Pancreas (tissue), 10 donors: ENCODE measurements around the gene F2R. TPM values are rescaled to one million over a fixed set of nuclear protein-coding genes. Genes with fewer than 3 reads are reported as not detected.
"Not testable (repeated sequence)": the region's sequence is repeated elsewhere in the genome, so short reads cannot be mapped to it uniquely, and the experiment has no call there.

Experiments
- ATAC-seq, 4 donors: fragments of 200-7000 bp; cut with Tn5 transposase; one replicate each; pipeline versions ENCODE4 v1.8.0 to v1.9.1; 2020; ENCODE audit warnings: mild to moderate bottlenecking in 4 of 4, moderate library complexity in 4 of 4
- DNase-seq, 6 donors: peaks; one replicate each; pipeline ENCODE4 v3.0.0-alpha.2; 2020
- FAIRE-seq: peaks from 2 replicates; lab custom pipeline; 2012; peaks lifted over from hg19 to GRCh38; lab: Jason Lieb, UNC
- H3K27ac ChIP-seq, 4 donors: fragments of 200-600 bp; sonication (generic); 1 replicate in 3 of 4; 2 replicates in 1 of 4; pipeline versions ENCODE4 v1.5.0 to v1.8.0; 2020
- H3K27me3 ChIP-seq, 4 donors: fragments of 200-600 bp; one replicate each; pipeline ENCODE4 v1.8.0; 2021
- H3K36me3 ChIP-seq, 3 donors: fragments of 200-600 bp; sonication (generic) in 1 of 3; one replicate each; pipeline versions ENCODE4 v1.5.0 to v1.8.0; 2020 to 2021
- H3K4me1 ChIP-seq, 3 donors: fragments of 200-600 bp; one replicate each; pipeline ENCODE4 v1.8.0; 2021
- H3K4me3 ChIP-seq, 4 donors: fragments of 200-600 bp; sonication (generic) in 2 of 4; one replicate each; pipeline versions ENCODE4 v1.5.0 to v1.8.0; 2020 to 2021
- H3K9me3 ChIP-seq, 4 donors: fragments of 200-600 bp; one replicate each; pipeline ENCODE4 v1.8.0; 2021
- WGBS, 2 donors: extraction: QIAGEN DNeasy Blood & Tissue Kit; methylation state at CpG; one replicate each; pipeline ENCODE4 v1.1.7; 2013; 5-methylcytosine and 5-hydroxymethylcytosine counted together
- intact Hi-C, 3 donors: fragments of 100-400 bp; cut with DNase I; formaldehyde crosslinking; loops; one replicate each; pipeline versions ENCODE4 v1.11.1 to v1.14.2; 2022
- polyA plus RNA-seq, 2 donors: library from polyadenylated mRNA; stranded (reverse); fragments of 200-250 nt; gene quantifications; one replicate each; pipeline ENCODE4 v1.2.3, GENCODE V29; 2013
- total RNA-seq, 6 donors: library from RNA; stranded (reverse); fragmentation: NEBNext Ultra II Directional in 4 of 6; extraction: Animal tissue kit (Norgen Biotek cat#: 25700) in 4 of 6; gene quantifications; one replicate each; pipeline versions ENCODE4 v1.2.1 to v1.2.4, GENCODE V29; 2021 to 2023
- TF ChIP-seq, protein P1 (sequence below), 4 donors: fragments of 200-600 bp; sonication (generic) in 3 of 4; IDR thresholded peaks; one replicate each; pipeline versions ENCODE4 v1.5.0 to v1.8.0; 2021; ENCODE audit warnings: antibody characterized with exemption in 4 of 4
- donor health status: healthy with polysubstance abuse.
- donor health status: DM: no; HTN: no; CAD: no; lungs with moderate emphysema.
- donor health status: DM: no; HTN: no; CAD: no.
- donor health status: control.
- donor health status: control.
- donor health status: Bipolar disorder and iron deficiency.
- donor health status: DM: yes; HTN: yes; CAD: no.
- donor health status: DM: no; HTN: no; CAD: no.
- donor health status: DM: no; HTN: no; CAD: no.
- donor health status: DM: yes; HTN: yes; CAD: no.

F2R gene
- total and polyA plus RNA-seq, 8 donors: 0.38 to 15.0 (median 1.7) TPM

DNA sequence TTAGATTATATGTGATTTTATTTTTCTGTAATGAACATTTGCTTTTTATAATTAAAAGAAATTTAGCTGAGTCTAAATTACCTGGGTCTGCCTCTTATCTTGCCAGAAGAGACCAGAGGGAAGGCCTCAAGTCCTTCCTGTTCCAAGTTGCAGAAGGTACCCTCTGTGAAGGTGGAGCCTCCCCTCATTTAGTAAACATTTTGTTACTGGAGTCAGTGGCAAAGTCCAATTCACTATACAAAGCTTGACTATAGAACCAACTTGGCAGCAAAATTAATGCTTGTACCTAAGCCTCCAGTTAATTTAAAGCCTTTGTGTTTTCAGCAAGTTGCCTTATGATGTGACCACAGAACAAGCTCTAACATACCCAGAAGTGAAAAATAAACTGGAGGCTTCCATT is 42.8 kb upstream of the F2R start:
- Histone ChIP-seq H3K27me3 (no peaks in the 10 kb centered on the region), H3K36me3 (peaks cover 0 to 54% (median 0%) of the 10 kb centered on the region in 3 donors), H3K27ac (no peak overlapping the region), H3K4me1 (no peaks in the 10 kb centered on the region), H3K9me3 (no peaks in the 10 kb centered on the region), H3K4me3 (no peak overlapping the region)
- FAIRE-seq: no peak
- no peak for ATAC-seq
- intact Hi-C loops: no loop called here
- DNase-seq: no peak
- TF ChIP-seq, protein P1, sequence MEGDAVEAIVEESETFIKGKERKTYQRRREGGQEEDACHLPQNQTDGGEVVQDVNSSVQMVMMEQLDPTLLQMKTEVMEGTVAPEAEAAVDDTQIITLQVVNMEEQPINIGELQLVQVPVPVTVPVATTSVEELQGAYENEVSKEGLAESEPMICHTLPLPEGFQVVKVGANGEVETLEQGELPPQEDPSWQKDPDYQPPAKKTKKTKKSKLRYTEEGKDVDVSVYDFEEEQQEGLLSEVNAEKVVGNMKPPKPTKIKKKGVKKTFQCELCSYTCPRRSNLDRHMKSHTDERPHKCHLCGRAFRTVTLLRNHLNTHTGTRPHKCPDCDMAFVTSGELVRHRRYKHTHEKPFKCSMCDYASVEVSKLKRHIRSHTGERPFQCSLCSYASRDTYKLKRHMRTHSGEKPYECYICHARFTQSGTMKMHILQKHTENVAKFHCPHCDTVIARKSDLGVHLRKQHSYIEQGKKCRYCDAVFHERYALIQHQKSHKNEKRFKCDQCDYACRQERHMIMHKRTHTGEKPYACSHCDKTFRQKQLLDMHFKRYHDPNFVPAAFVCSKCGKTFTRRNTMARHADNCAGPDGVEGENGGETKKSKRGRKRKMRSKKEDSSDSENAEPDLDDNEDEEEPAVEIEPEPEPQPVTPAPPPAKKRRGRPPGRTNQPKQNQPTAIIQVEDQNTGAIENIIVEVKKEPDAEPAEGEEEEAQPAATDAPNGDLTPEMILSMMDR (IDR thresholded peaks at IDR 0.05): no peak

DNA sequence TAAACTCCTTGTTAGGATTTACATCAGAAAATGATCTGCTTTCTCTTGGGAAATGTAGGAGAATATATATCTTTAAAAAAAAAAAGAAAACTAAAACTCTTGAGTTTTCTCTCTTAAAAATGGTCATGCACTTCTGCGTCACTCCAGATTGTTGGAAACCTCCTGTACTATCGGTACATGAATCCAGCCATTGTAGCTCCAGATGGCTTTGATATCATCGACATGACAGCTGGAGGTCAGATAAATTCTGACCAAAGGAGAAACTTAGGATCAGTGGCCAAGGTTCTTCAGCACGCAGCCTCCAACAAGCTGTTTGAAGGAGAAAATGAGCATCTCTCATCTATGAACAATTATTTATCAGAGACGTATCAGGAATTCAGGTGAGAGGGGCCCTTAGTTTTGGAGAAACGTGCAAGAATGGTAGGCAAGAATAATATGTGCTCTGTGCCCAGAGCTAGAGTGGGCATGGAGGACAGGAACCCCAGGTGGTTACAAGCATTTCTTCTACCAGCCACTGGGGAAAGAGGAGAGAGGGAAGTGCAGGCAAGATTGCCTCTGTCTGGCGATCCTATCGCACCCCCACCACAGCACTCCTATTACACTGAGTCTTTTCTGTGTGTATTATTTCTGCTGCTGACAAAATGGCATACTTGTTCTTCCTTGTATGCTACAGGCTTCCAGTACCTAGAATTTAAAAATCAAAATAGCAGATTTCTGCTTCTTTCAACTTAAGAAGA is 41.4 kb upstream of the F2R start:
- 84 to 86% methylated on average over 8 of the region's 8 CpGs for WGBS, 2 donors
- H3K4me3 ChIP-seq: no peak overlapping the region

DNA sequence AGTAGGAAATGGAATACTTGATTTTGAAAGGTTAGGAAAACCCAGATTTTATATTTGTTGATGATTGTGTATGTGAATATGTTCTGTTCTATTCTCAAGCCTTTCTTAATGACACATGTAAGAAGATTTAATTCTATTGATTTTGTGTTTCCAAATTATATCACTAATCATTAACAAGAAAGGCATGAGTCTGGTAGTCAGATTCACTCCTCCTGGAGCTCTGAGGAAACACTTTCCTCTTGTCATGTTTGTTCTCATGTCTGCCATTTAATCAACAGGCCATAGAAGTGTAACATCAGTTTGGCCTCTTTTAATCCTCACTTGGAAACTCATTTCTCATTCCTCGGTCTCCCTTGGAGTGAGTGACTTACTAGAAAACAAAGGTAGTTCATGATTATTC is 40.6 kb upstream of the F2R start:
- Histone ChIP-seq H3K9me3 (no peaks in the 10 kb centered on the region), H3K27ac (no peak overlapping the region), H3K27me3 (no peaks in the 10 kb centered on the region), H3K36me3 (peaks cover 0 to 49% (median 0%) of the 10 kb centered on the region in 3 donors), H3K4me3 (no peak overlapping the region), H3K4me1 (no peaks in the 10 kb centered on the region)
- WGBS, 2 donors: 79 to 82% methylated on average over 1 of the region's 1 CpG
- no peak for DNase-seq
- TF ChIP-seq, protein P1 (IDR thresholded peaks at IDR 0.05): no peak
- FAIRE-seq: no peak
- no peak for ATAC-seq
- intact Hi-C loops: no loop called here

More for the DNA sequence above, 41.4 kb upstream of the F2R start:
- H3K27me3 ChIP-seq: no peaks in the 10 kb centered on the region
- TF ChIP-seq, protein P1 (IDR thresholded peaks at IDR 0.05): no peak
- no peaks in the 10 kb centered on the region for H3K9me3 ChIP-seq
- FAIRE-seq (no peak), ATAC-seq (peak in 1 of 4 donors; percentile 20), DNase-seq (no peak)
- intact Hi-C loops: no loop called here
- H3K27ac ChIP-seq: no peak overlapping the region
- peaks cover 0 to 49% (median 0%) of the 10 kb centered on the region in 3 donors for H3K36me3 ChIP-seq
- H3K4me1 ChIP-seq: no peaks in the 10 kb centered on the region

DNA sequence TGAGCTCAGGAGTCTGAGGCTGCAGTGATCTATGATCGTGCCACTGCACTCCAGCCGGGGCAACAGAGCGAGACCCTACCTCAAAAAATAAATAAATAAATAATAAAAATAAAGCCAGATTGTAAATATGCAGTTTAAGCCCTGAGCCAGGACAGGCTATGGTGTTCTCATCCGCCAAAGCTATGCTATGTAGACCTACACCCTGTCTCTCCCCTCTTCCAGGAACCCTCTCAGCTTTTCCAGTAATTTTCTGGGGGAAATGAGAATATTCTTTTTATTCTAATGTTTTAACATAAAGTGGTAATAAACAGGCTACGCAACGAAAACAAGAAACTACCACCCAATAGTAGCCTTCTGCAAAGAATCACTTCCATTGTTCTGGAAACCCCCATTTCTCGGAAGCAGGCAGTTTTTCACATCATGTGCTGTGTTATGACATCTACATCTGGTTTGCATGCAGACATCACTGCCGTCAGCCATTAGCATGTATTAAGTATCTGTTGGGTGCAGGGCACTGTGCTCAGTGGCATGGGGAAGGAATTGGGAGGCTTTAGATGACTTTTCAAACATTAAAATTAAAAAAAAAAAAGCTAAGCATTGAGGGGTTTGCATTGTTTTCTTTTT is 38.0 kb upstream of the F2R start:
- H3K36me3 ChIP-seq: peaks cover 0 to 35% (median 0%) of the 10 kb centered on the region in 3 donors
- no peak overlapping the region for H3K4me3 ChIP-seq
- DNase-seq (no peak), ATAC-seq (no peak), FAIRE-seq (no peak)
- 96% methylated on average over 8 of the region's 8 CpGs for WGBS, 2 donors
- intact Hi-C loops: no loop called here
- H3K27ac ChIP-seq: no peak overlapping the region
- TF ChIP-seq, protein P1 (IDR thresholded peaks at IDR 0.05): no peak
- H3K4me1 ChIP-seq: no peaks in the 10 kb centered on the region
- H3K9me3 ChIP-seq: no peaks in the 10 kb centered on the region
- no peaks in the 10 kb centered on the region for H3K27me3 ChIP-seq

DNA sequence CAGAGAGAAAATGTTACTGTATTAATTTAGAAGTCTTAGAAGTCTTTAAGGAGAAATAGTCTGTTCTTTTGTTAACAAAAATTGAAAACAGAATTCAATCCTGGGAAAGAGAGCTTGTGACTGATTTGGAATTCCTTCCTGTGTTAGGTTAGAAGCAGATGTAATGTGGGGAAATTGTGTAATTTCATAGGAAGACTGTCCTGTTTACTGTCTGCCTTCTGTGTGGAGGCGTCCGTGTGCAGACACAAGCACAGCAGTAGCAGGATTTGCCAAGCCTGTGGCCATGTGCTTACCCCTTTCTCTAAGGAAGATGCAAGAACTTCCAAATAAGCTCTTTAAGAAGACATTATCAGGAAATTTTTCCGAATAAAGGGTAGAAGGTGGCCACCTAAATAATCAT is 36.7 kb upstream of the F2R start:
- Histone ChIP-seq H3K9me3 (no peaks in the 10 kb centered on the region), H3K4me3 (no peak overlapping the region), H3K27ac (no peak overlapping the region), H3K27me3 (no peaks in the 10 kb centered on the region), H3K4me1 (no peaks in the 10 kb centered on the region), H3K36me3 (peaks cover 0 to 24% (median 0%) of the 10 kb centered on the region in 3 donors)
- TF ChIP-seq, protein P1 (IDR thresholded peaks at IDR 0.05): no peak
- FAIRE-seq (no peak), ATAC-seq (peak in 1 of 4 donors; percentile 57), DNase-seq (no peak)
- intact Hi-C loops: no loop called here
- WGBS, 2 donors: 88 to 89% methylated on average over 3 of the region's 3 CpGs

DNA sequence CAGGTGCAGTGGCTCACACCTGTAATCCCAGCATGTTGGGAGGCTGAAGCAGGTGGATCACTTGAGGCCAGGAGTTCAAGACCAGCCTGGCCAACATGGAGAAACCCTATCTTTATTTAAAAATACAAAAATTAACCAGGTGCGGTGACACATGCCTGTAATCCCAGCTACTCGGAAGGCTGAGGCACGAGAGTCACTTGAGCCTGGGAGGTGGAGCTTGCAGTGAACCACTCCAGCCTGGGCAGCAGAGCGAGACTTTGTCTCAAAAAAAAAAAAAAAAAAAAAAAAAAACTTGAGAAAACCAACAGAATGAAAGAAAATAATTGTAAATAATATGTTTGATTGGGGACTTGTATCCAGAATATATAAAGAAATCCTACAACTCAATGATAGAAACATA is 35.1 kb upstream of the F2R start:
- intact Hi-C loops: not testable (repeated sequence)

More for the DNA sequence above, 35.1 kb upstream of the F2R start:
- peaks cover 0 to 24% (median 0%) of the 10 kb centered on the region in 3 donors for H3K36me3 ChIP-seq
- not testable (repeated sequence) for H3K4me1 ChIP-seq, H3K27me3 ChIP-seq, H3K4me3 ChIP-seq, FAIRE-seq, DNase-seq, H3K9me3 ChIP-seq, ATAC-seq, H3K27ac ChIP-seq
- WGBS, 2 donors: 94 to 96% methylated on average over 4 of the region's 4 CpGs
